HepG2 (cell line): Measurements from ENCODE around the gene AIF1. TPM values are rescaled to one million over a fixed set of nuclear protein-coding genes. Genes with fewer than 3 reads are reported as not detected.

Experiments used
- ATAC-seq: fragments of 200-7000 bp; cut with Tn5 transposase; 3 replicates; pipeline ENCODE4 v1.9.1; 2020; ENCODE audit warnings: mild to moderate bottlenecking, moderate library complexity
- BruUV-seq: library from RNA; stranded (reverse); fragments of 400-500 nt; replicated peaks from 2 replicates; lab custom pipeline; 2021; lab: Mats Ljungman, UMichigan
- CTCF ChIA-PET: fragments of 300-600 bp; formaldehyde crosslinking; extraction: SDS; loops from one replicate; lab custom pipeline; 2021; ENCODE audit warnings: low total read pairs, inconsistent platforms, low intra/inter-chr PET ratio; lab: Yijun Ruan, JAX
- POLR2A ChIA-PET: fragments of 350-600 bp; sonication (Branson Sonifier 250); formaldehyde crosslinking; loops from one replicate; lab custom pipeline; 2020; ENCODE audit warnings: antibody characterized with exemption, inconsistent platforms; lab: Yijun Ruan, JAX
- DNase-seq: peaks from one replicate; pipeline ENCODE4 v3.0.0-alpha.2; 2015; ENCODE audit warnings: low spot score
- FAIRE-seq: peaks from 3 replicates; lab custom pipeline; 2011; peaks lifted over from hg19 to GRCh38; lab: Jason Lieb, UNC
- H2AFZ ChIP-seq: one replicate; pipeline ENCODE4 v1.6.1; 2011; ENCODE audit warnings: low read length, inconsistent platforms
- H3K27ac ChIP-seq: fragments of 300-600 bp; 3 replicates; pipeline ENCODE4 v1.8.0; 2011; ENCODE audit warnings: mixed run types, mild to moderate bottlenecking, mixed read lengths, low read length, inconsistent platforms; ENCODE audit not compliant: insufficient read depth; ENCODE audit errors: extremely low read length
- H3K27me3 ChIP-seq, 2 experiments: fragments of 200-600 bp in 1 of 2; 2 replicates in 1 of 2; 3 replicates in 1 of 2; pipeline versions ENCODE4 v1.6.0 to v1.8.0; 2011; ENCODE audit warnings: low read length in 2 of 2, mild to moderate bottlenecking in 2 of 2, moderate library complexity in 2 of 2, inconsistent platforms in 1 of 2; ENCODE audit not compliant: insufficient read depth in 2 of 2, control insufficient read depth in 1 of 2
- H3K36me3 ChIP-seq, 2 experiments: fragments of 200-600 bp in 1 of 2; replicated peaks in 1 of 2; 2 replicates in 1 of 2; 3 replicates in 1 of 2; pipeline versions ENCODE4 v1.5.1 to v1.8.0; 2011; ENCODE audit warnings: low read length in 2 of 2, inconsistent platforms in 1 of 2; ENCODE audit not compliant: insufficient read depth in 2 of 2, control insufficient read depth in 1 of 2
- H3K4me1 ChIP-seq: 2 replicates; pipeline ENCODE4 v1.5.1; 2012; ENCODE audit warnings: low read length, inconsistent platforms; ENCODE audit not compliant: insufficient read depth
- H3K4me2 ChIP-seq: 2 replicates; pipeline ENCODE4 v1.6.0; 2011; ENCODE audit warnings: low read depth, low read length, inconsistent platforms
- H3K4me3 ChIP-seq, 3 experiments: fragments of 200-600 bp in 1 of 3; sonication (generic), shearing (Covaris generic) in 1 of 3; replicated peaks in 1 of 3; 2 replicates each; pipeline ENCODE4 v1.5.1; 2011 to 2016; ENCODE audit warnings: low read length in 3 of 3, inconsistent platforms in 2 of 3, low read depth in 2 of 3, mild to moderate bottlenecking in 2 of 3, control low read depth in 1 of 3, mixed read lengths in 1 of 3; ENCODE audit not compliant: insufficient read depth in 1 of 3
- H3K79me2 ChIP-seq: one replicate; pipeline ENCODE4 v1.6.1; 2011; ENCODE audit warnings: low read length, inconsistent platforms; ENCODE audit not compliant: insufficient read depth
- H3K9ac ChIP-seq: 2 replicates; pipeline ENCODE4 v1.6.0; 2011; ENCODE audit warnings: mild to moderate bottlenecking, low read depth, low read length, inconsistent platforms; ENCODE audit not compliant: insufficient read depth
- H3K9me3 ChIP-seq: 2 replicates; pipeline ENCODE4 v1.5.1; 2012; ENCODE audit warnings: mild to moderate bottlenecking, low read length
- H4K20me1 ChIP-seq: 2 replicates; pipeline ENCODE4 v1.6.0; 2011; ENCODE audit warnings: inconsistent platforms, mild to moderate bottlenecking, low read length, moderate library complexity; ENCODE audit not compliant: insufficient read depth
- ATF1 ChIP-seq: IDR thresholded peaks from 2 replicates; pipeline ENCODE4 v1.6.1; 2016; ENCODE audit warnings: mild to moderate bottlenecking, control low read depth
- CAMTA2 ChIP-seq: sonication (generic); formaldehyde crosslinking; IDR thresholded peaks from 2 replicates; pipeline ENCODE4 v1.4.0; 2020; ENCODE audit warnings: mild to moderate bottlenecking, missing genetic modification reagents, borderline replicate concordance
- ETV6 ChIP-seq: sonication (generic); formaldehyde crosslinking; conservative IDR thresholded peaks from 2 replicates; pipeline ENCODE4 v1.4.0; 2020; ENCODE audit warnings: missing genetic modification reagents
- GZF1 ChIP-seq: sonication (generic); formaldehyde crosslinking; IDR thresholded peaks from 2 replicates; pipeline ENCODE4 v1.5.1; 2020; ENCODE audit warnings: mild to moderate bottlenecking, missing genetic modification reagents
- RBAK ChIP-seq: sonication (generic); formaldehyde crosslinking; IDR thresholded peaks from 2 replicates; pipeline ENCODE4 v1.5.1; 2020; ENCODE audit warnings: mild to moderate bottlenecking, missing genetic modification reagents
- ZNF274 ChIP-seq: sonication (generic); formaldehyde crosslinking; IDR thresholded peaks from 2 replicates; pipeline ENCODE4 v1.5.1; 2020; ENCODE audit warnings: mild to moderate bottlenecking, missing genetic modification reagents
- ZNF367 ChIP-seq: sonication (generic); formaldehyde crosslinking; IDR thresholded peaks from 2 replicates; pipeline ENCODE4 v1.4.0; 2020; ENCODE audit warnings: missing genetic modification reagents, borderline replicate concordance
- ZNF468 ChIP-seq: sonication (generic); formaldehyde crosslinking; IDR thresholded peaks from 2 replicates; pipeline ENCODE4 v1.8.0; 2022; ENCODE audit warnings: mild to moderate bottlenecking, moderate library complexity, missing genetic modification reagents
- ZNF563 ChIP-seq: sonication (generic); formaldehyde crosslinking; IDR thresholded peaks from 2 replicates; pipeline ENCODE4 v1.8.0; 2022; ENCODE audit warnings: mild to moderate bottlenecking, moderate library complexity, missing genetic modification reagents
- ZNF614 ChIP-seq: IDR thresholded peaks from 2 replicates; pipeline ENCODE4 v1.6.1; 2018; ENCODE audit warnings: missing biosample characterization, missing genetic modification reagents, inconsistent platforms, borderline replicate concordance
- ZNF616 ChIP-seq: sonication (generic); formaldehyde crosslinking; IDR thresholded peaks from 2 replicates; pipeline ENCODE4 v1.5.0; 2020; ENCODE audit warnings: low read depth, mild to moderate bottlenecking, missing genetic modification reagents
- ZNF816 ChIP-seq: sonication (generic); formaldehyde crosslinking; IDR thresholded peaks from 2 replicates; pipeline ENCODE4 v1.8.0; 2022; ENCODE audit warnings: missing genetic modification reagents, mild to moderate bottlenecking, borderline replicate concordance
- ZSCAN21 ChIP-seq: sonication (generic); formaldehyde crosslinking; IDR thresholded peaks from 2 replicates; pipeline ENCODE4 v1.8.0; 2022; ENCODE audit warnings: mild to moderate bottlenecking, missing genetic modification reagents, moderate library complexity, borderline replicate concordance
- WGBS: methylation state at CpG from one replicate; pipeline ENCODE4 v1.1.6; 2017; ENCODE audit warnings: low lambda C conversion rate; 5-methylcytosine and 5-hydroxymethylcytosine counted together
- in situ Hi-C: cut with HindIII; loops from 2 replicates; pipeline ENCODE4 v1.10.0; 2017; ENCODE audit warnings: low pct_unique_long_range_greater_than_20kb; ENCODE audit not compliant: extremely low pct_ligation_motif_present
- intact Hi-C: fragments of 100-400 bp; cut with micrococcal nuclease; formaldehyde crosslinking; loops from one replicate; pipeline ENCODE4 v1.10.0; 2022; ENCODE audit not compliant: unreplicated experiment
- polyA plus RNA-seq, 8 experiments: library from polyadenylated mRNA; depleted of rRNA in 3 of 8; stranded (reverse) in 7 of 8; unstranded in 1 of 8; fragments of >200 nt; fragmentation: Illumina TruSeq in 4 of 8; extraction: Trizol in 4 of 8; gene quantifications; 2 replicates each; pipeline versions ENCODE4 v1.2.1 to v1.2.3, GENCODE V29; 2011 to 2016; ENCODE audit warnings: low read depth in 4 of 8, missing spikeins in 1 of 8, mixed read lengths in 1 of 8; ENCODE audit not compliant: insufficient read depth in 1 of 8
- total RNA-seq, 5 experiments: library from RNA; depleted of rRNA; stranded (reverse); fragments of >200 nt; fragmentation: Illumina TruSeq; extraction: Trizol; gene quantifications; 2 replicates each; pipeline ENCODE4 v1.2.3, GENCODE V29; 2016; ENCODE audit warnings: low read depth in 1 of 5
- TF ChIP-seq, protein P1 (sequence below): sonication (generic); formaldehyde crosslinking; IDR thresholded peaks from 2 replicates; pipeline ENCODE4 v1.4.0; 2020; ENCODE audit warnings: missing genetic modification reagents, borderline replicate concordance
- TF ChIP-seq, protein P2 (sequence below): sonication (generic); formaldehyde crosslinking; IDR thresholded peaks from 2 replicates; pipeline ENCODE4 v1.4.0; 2020; ENCODE audit warnings: missing genetic modification reagents; ENCODE audit errors: not compliant biosample characterization
- TF ChIP-seq, protein P3 (sequence below): IDR thresholded peaks from 2 replicates; pipeline ENCODE4 v1.6.1; 2016; ENCODE audit warnings: missing genetic modification reagents, missing compliant biosample characterization
- TF ChIP-seq, protein P4 (sequence below): sonication (generic); formaldehyde crosslinking; IDR thresholded peaks from 2 replicates; pipeline ENCODE4 v1.4.0; 2020; ENCODE audit warnings: low read depth, missing genetic modification reagents

Gene AIF1
- total and polyA plus RNA-seq, 2 of the 13 experiments (the other 11 are each of a cell fraction or from before 2014, with no cell fraction given), result 1.5 TPM; not detected in 1

DNA sequence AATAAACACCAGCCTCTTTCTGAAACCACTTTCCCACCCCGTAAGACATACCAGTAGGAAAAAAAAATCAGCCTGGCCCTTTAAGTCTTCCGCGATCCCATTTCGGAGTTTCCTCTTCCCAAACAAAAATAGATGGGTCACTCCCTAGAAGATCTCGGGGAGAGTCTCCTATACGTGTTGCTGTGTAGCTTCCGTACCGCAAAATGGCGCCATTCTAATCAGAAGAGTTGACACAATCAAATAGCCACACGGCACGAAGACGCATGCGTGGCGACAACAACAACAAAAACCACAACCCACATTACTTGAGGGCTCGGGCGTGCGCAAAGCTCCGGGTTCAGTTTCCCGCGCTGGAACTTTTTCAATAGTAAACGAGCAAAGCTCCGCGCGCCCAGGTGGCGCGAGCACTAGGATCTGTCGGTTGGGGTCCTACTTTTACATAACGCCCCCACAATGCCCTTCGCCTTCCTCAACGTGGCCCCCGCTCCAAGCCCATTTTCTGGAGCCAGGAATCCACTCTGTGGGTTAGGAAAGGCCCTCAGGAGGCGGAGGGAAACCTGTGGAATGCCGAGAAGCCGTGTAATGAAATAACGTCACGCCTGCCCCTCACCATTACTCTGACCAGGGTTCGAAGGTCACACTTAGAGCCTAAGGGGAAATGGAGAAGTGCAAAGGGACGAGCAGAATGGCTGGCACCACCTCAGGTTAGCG lies 49.9 kb downstream of the AIF1 start, which contains the start of gene GPANK1:
Gene GPANK1 (minus strand): TSS at position 208 of the 711 bp plus-strand sequence. CDS start 519 bp downstream, outside the sequence.
- Histone ChIP-seq H3K27ac (peak within 1 kb of the TSS; percentile 99), H4K20me1 (peaks cover under 1% of the 10 kb centered on the region; the same call in 1 of the 2 replicates), H3K4me2 (peak within 1 kb of the TSS; percentile 94), H2AFZ (no peak within 1 kb of the TSS), H3K27me3 (no peaks in the 10 kb centered on the region; a peak in 1 of 5 replicates), H3K9me3 (no peaks in the 10 kb centered on the region), H3K9ac (peak within 1 kb of the TSS; percentile 98), H3K4me3 (peak within 1 kb of the TSS; percentile 69 to 98 (median 71)), H3K79me2 (peaks cover 62% of the 10 kb centered on the region), H3K4me1 (peaks cover 76% of the 10 kb centered on the region), H3K36me3 (peaks cover 22 to 40% of the 10 kb centered on the region in 2 experiments)
- in situ Hi-C loops (no loop called here), intact Hi-C loops (loop anchor here (1.0 to 5.0 kb wide), 3 partner anchors 43 to 167 kb away; partner anchors contain the start of gene PRRC2A)
- ChIA-PET CTCF (no interaction called here), POLR2A (interaction anchor here (0.6 to 7.4 kb wide), 34 partner anchors 10 to 513 kb away, joined by 3 to 438 read pairs (median 5); partner anchors contain the start of genes ABHD16A, APOM, ATP6V1G2 and BAG6)
- BruUV-seq, result no TSS peak
- FAIRE-seq (peak; percentile 93), DNase-seq (peak; percentile 95), ATAC-seq (peak; percentile 46)
- WGBS, result 2% methylated on average over 37 of the region's 39 CpGs
- 0 out of 2 replicates have a peak, but pooled peaks have one; percentile 63 for TF ChIP-seq ZNF616 (CRISPR knock-in tag)
- peak; percentile 73; the same call in 1 of the 2 replicates for TF ChIP-seq ATF1 (CRISPR knock-in tag)
- peak; percentile 62; the same call in 1 of the 2 replicates for TF ChIP-seq ETV6 (CRISPR knock-in tag)
- no peak for TF ChIP-seq RBAK (CRISPR knock-in tag)
- TF ChIP-seq ZSCAN21, result peak; percentile 32; the same call in 1 of the 2 replicates
- TF ChIP-seq ZNF274 (CRISPR knock-in tag), result peak; percentile 94
- no peak for TF ChIP-seq ZNF468 (CRISPR knock-in tag)
- no peak for TF ChIP-seq GZF1 (CRISPR knock-in tag)
- TF ChIP-seq ZNF563 (CRISPR knock-in tag), result peak; percentile 46; the same call in 1 of the 2 replicates
- TF ChIP-seq CAMTA2, result no peak
- TF ChIP-seq, protein P1, sequence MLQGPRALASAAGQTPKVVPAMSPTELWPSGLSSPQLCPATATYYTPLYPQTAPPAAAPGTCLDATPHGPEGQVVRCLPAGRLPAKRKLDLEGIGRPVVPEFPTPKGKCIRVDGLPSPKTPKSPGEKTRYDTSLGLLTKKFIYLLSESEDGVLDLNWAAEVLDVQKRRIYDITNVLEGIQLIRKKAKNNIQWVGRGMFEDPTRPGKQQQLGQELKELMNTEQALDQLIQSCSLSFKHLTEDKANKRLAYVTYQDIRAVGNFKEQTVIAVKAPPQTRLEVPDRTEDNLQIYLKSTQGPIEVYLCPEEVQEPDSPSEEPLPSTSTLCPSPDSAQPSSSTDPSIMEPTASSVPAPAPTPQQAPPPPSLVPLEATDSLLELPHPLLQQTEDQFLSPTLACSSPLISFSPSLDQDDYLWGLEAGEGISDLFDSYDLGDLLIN (CRISPR knock-in tag), result peak; percentile 80; the same call in 1 of the 2 replicates
- peak; percentile 65; the same call in 1 of the 2 replicates for TF ChIP-seq ZNF614 (CRISPR knock-in tag)
- no peak for TF ChIP-seq ZNF367 (CRISPR knock-in tag)
- peak; percentile 95 for TF ChIP-seq ZNF816 (CRISPR knock-in tag)
- TF ChIP-seq, protein P2, sequence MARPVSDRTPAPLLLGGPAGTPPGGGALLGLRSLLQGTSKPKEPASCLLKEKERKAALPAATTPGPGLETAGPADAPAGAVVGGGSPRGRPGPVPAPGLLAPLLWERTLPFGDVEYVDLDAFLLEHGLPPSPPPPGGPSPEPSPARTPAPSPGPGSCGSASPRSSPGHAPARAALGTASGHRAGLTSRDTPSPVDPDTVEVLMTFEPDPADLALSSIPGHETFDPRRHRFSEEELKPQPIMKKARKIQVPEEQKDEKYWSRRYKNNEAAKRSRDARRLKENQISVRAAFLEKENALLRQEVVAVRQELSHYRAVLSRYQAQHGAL (CRISPR knock-in tag), result no peak
- TF ChIP-seq, protein P3, sequence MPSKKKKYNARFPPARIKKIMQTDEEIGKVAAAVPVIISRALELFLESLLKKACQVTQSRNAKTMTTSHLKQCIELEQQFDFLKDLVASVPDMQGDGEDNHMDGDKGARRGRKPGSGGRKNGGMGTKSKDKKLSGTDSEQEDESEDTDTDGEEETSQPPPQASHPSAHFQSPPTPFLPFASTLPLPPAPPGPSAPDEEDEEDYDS, result peak; percentile 64
- TF ChIP-seq, protein P4, sequence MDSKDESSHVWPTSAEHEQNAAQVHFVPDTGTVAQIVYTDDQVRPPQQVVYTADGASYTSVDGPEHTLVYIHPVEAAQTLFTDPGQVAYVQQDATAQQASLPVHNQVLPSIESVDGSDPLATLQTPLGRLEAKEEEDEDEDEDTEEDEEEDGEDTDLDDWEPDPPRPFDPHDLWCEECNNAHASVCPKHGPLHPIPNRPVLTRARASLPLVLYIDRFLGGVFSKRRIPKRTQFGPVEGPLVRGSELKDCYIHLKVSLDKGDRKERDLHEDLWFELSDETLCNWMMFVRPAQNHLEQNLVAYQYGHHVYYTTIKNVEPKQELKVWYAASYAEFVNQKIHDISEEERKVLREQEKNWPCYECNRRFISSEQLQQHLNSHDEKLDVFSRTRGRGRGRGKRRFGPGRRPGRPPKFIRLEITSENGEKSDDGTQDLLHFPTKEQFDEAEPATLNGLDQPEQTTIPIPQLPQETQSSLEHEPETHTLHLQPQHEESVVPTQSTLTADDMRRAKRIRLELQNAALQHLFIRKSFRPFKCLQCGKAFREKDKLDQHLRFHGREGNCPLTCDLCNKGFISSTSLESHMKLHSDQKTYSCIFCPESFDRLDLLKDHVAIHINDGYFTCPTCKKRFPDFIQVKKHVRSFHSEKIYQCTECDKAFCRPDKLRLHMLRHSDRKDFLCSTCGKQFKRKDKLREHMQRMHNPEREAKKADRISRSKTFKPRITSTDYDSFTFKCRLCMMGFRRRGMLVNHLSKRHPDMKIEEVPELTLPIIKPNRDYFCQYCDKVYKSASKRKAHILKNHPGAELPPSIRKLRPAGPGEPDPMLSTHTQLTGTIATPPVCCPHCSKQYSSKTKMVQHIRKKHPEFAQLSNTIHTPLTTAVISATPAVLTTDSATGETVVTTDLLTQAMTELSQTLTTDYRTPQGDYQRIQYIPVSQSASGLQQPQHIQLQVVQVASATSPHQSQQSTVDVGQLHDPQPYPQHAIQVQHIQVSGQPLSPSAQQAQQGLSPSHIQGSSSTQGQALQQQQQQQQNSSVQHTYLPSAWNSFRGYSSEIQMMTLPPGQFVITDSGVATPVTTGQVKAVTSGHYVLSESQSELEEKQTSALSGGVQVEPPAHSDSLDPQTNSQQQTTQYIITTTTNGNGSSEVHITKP (CRISPR knock-in tag), result peak; percentile 51; the same call in 1 of the 2 replicates
